Ureter (tissue), 1 donor: ENCODE data around the gene ADPGK. TPM values are rescaled to one million over a fixed set of nuclear protein-coding genes. Genes with fewer than 3 reads are reported as not detected.
"Not testable (repeated sequence)": the region's sequence is repeated elsewhere in the genome, so short reads cannot be mapped to it uniquely, and the experiment has no call there.

Experiments
- DNase-seq: peaks from one replicate; pipeline ENCODE4 v3.0.0-alpha.2; 2020; ENCODE audit warnings: low spot score
- total RNA-seq: library from RNA; stranded (reverse); gene quantifications from one replicate; pipeline ENCODE4 v1.2.4, GENCODE V29; 2023
- donor health status: DM: yes; HTN: yes; CAD: no.

Gene ADPGK
- total RNA-seq, 1 donor from 2014 or later, result 58.0 TPM

DNA sequence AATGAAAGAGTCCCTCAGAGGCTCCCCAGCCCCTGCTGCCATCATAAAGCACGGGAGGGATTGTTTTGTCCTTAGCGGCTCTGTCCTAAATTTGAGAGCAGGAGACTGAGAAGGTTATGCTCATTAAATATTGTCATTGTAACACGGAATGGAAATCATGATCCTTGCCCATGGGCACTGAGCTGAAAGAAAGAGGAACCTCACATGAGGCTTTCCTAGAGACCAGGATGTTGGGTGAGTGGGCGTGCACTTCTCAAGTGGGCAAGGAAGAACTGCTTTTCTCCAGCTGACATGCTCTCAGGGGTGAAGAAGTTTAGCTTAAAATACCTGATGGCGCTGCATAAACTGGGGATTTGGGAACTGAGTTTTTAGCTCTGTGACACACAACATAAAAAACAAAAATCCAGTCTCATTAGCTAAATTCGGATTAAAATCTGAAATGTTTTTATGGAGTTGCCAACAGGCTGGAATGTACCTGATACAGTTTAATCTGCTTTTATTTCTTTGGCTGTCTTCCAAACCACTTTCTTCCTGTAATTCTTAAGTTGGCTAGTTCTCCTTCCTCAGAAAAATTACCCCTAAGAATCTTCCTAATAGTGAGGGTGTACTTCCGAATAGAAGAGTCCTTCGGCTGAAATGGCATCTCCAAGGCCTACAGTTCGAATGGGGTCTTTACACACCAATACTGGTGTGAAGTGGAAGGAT lies 31.7 kb downstream of the ADPGK start:
- DNase-seq, result no peak

DNA sequence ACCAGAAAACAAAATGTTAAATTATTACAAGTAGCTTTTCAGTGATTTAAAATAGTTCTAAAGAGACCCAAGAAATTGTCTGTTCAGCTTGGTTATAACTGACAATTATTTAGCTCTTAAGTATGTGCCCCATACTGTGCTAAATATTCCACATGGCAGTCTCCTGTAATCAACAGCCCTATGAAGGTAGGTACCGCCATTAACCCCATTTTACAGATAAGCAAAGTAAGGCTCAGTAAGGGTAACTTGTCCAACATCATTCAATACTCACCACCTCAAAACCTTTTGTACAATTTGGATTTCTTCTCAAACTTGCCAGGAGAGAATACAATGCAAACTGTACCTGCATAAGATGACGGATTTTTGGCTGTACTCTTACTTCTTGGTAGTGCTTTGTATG lies 33.9 kb downstream of the ADPGK start:
- no peak for DNase-seq

DNA sequence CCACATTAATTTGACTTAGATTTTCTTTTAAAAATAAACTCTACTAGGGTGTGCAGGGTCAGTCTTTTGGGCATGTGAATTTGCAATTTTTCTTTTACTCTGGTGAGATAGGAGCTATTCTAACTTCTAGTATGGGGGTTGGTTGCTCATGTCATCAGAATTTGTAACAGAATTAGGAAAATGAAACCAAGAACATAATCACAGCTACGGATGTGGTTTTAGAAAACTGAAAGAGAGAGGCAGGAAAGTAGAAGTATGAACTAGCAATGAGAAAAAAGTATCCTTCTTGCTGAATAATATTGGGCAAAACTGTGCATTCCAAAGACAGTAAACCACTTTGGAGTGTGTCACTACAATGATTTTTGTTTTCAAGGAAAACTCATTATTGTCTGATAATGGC lies 43.3 kb downstream of the ADPGK start:
- DNase-seq, result no peak

DNA sequence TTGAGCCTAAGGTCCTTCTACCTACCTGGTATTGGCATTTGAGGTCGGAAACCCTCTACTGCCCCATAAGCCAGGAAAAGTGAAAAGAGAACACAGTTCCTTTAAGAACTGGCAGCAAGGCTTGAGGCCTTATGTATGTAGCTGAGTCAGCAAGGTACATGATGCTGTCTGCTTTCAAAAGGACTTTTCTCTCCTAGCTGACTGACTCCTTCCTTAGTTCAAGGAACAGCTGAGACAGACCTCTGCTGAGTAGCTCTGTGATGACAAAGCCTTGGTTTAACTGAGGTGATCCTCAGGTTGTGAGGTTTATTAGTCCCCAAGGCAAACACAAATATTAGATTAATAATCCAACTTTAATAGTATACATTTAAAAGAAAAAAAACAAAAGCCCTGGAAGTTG lies 45.8 kb downstream of the ADPGK start:
- no peak for DNase-seq

DNA sequence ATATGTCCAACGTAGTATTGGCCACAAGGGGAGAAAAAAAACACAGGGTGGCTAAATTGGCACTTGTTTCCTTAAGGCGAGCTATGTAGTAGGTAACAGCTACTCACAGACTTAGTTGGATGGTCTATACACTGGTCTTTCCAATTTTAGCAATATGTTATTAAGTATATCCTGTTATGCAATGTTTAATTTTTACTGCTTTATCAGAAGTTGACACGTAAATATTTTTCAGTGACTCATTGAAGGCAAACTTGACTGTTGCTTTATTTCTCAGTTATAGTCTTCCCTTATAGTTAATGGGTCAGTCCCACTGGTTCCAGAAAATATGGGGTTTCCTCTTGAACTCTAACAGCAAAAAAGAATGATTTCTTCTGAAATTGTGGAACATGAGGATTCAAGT lies 46.5 kb downstream of the ADPGK start:
- no peak for DNase-seq

DNA sequence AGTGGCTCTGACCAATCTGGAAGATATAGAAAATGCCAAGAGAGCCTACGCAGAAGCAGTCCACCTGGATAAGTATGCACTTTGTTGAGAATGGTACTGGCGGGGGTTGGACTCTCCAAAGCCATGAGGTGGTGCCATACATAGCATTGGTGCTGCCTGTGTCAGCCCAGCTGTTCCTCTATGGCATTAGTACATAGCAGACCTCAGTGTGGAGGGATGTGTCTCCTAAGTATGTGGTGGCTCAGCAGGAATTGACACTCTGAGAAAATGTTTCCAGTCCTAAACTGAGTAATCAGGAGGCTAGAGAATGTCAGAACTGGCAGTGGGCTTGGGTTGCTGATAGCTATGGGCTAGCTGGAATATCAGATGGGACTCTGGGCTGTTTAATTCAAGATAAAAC lies 48.4 kb downstream of the ADPGK start:
- no peak for DNase-seq

DNA sequence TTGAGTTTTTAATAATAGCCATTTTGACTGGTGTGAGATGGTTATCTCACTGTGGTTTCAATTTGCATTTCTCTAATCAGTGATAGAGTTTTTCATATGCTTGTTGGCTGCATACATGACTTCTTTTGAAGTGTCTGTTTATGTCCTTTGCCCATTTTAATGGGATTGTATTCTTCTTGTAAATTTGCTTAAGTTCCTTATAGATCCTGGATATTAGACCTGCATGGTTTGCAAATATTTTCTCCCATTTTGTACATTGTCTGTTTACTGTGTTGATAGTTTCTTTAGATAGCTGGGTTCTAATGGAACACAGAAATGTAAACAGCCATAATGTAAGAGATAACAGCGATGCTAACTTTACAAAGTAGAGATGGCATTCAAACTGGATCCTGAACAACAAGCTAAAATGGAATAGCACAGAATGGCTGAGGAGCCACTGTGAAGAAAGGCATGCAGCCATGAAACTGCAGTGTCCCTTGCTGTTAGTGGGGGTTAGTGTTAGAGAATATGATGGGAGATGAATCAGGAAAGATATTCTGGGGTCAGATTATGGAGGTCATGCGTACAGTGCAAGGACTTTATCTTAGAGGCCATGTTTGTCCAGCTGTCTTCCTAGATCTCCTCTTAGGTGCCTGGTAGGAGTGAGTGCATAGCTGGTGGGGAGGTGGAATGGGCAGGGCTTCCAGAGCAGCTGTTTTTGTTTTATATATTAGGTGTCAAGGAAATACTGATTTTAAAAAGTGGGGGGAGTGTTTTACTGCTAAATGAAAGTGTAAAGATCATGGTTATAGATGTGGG lies 49.4 kb downstream of the ADPGK start:
- no peak for DNase-seq

DNA sequence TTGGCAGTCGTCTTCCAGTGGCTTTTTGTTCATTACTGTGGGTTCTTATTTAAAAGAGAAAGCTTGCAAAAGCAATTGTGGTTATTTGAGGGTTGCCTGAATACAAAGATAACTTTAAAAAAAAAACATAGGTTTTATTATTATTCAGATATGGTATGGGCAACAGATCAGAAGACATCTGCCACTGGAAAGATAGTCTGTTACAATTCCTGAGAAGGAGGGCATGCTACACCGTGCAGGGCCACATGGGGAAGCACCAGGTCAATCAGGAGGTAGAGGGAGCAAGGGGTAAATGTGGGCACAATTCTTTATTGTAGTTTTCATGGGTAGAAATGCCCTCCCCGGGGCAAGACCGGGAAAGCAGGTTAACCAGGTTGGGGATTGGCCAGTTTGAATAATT lies 51.0 kb downstream of the ADPGK start:
- DNase-seq, result no peak

DNA sequence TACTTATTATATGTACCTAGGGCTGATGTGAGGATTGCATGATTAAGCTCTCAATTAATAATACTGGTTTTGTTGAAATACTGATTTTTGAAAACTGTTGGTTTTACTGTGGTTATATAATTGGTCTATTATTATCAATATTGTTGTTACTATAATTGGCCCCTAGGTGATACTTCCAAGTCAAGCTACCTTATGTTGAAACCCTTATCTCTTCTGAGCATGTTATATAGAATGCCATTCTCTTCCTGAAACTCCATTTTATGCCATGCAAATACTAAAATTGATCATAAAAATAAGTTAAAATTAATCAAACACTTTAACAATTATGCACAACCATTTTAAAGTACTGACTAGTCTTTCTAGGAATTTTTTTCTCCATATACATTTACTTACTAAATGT lies 51.5 kb downstream of the ADPGK start:
- DNase-seq, result no peak

DNA sequence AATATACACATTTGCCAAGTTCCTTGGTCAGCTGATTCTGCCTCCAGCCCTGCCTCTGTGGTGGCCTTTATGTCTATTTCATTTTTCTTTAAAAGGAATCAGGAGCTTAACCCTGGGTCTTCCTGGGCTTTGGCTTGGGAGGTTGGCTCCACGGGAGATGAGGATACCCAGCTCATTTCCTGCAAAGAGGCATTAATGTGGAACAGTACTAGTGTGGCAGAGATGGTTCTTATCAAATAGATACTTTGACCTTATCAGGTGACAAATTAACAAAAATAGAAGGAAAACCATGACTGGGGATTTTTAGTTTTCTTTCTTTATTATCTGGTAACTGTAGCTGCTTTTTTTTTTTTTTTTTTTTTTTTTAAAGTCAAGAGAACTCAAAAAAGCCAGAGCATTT lies 54.7 kb downstream of the ADPGK start:
- DNase-seq, result no peak

DNA sequence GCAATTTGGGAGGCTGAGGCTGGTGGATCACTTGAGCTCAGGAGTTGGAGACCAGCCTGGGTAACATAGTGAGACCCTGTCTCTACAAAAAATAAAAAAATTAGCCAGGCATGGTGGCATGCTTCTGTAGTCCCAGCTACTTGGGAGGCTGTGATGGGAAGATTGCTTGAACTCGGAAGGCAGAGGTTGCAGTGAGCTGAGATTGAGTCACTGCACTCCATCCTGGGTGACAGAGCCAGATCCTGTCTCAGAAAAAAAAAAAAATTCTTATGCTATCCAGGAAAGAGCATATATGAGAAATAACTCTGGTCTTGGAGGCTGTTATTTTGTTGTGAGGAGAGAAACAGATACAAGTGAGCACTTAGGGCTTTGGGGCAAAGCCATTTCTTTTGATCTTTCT lies 55.3 kb downstream of the ADPGK start:
- not testable (repeated sequence) for DNase-seq

DNA sequence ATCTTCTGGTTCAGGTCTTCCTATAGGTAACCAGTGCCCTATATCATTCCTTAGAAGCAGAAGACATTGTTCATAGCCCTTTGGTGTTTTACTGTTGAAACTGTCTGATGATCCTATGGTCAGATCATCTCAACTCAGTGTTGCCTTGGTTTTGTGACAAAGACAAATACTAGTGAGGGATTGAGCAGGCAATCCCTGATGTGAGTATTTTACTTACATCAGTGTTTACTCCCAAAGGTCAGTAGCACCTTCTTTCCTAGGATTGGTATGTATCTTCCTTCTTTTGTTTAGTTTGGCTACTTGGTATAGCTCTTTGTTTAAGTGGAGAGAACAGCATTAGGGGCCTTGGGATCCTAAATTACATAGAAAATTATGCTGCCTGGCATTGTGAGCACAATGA lies 56.4 kb downstream of the ADPGK start:
- no peak for DNase-seq

DNA sequence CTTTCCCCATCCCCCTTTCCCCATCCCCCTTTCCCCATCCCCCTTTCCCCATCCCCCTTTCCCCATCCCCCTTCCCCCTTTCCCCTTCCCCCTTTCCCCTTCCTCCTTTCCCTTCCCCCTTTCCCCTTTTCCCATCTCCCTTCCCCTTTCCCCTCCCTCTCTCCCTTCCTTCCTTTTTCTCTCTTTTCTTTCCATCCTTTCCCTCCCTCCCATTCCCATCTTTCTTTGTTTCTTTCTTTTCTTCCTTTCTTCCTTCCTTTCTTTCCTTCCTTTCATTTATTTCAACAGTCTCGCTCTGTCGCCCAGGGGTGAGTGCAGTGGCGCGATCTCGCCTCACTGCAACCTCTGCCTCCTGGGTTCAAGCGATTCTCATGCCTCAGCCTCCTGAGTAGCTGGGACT lies 57.7 kb downstream of the ADPGK start:
- DNase-seq, result not testable (repeated sequence)

DNA sequence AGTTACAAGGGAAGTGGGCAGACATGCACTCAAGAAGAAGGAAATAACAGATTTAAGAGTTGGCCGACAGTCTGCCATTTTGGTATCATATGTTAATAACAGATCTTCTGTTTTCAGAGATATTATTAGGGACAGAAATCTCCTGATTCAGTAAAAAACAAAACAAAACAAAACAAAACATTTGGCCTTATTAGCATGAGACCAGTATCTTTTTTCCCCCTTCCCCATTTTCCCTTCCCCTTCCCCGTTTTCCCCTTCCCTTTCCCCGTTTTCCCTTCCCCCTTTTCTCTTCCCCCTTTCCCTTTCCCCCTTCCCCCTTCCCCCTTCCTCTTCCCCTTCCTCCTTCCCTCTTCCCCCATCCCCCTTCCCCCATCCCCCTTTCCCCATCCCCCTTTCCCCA lies 58.1 kb downstream of the ADPGK start:
- no peak for DNase-seq

DNA sequence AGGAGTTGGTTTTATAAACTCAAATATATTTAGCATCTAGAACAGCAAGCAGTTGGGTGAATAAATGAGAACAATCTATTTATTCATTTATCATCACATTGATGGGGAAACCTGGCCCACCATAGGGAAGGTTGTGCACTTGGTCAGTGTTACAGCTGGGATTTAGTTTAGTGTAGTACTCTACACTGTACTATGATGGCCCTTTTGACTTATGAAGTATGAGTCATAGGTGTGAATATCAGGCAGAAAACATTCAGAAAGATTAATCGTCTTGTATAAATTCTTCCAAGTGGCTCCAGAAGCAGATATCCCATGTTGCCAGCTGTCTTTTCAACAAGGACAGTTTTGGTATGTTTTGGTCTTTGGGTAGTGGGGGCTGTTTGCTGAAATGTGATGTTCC lies 59.5 kb downstream of the ADPGK start:
- DNase-seq, result no peak

DNA sequence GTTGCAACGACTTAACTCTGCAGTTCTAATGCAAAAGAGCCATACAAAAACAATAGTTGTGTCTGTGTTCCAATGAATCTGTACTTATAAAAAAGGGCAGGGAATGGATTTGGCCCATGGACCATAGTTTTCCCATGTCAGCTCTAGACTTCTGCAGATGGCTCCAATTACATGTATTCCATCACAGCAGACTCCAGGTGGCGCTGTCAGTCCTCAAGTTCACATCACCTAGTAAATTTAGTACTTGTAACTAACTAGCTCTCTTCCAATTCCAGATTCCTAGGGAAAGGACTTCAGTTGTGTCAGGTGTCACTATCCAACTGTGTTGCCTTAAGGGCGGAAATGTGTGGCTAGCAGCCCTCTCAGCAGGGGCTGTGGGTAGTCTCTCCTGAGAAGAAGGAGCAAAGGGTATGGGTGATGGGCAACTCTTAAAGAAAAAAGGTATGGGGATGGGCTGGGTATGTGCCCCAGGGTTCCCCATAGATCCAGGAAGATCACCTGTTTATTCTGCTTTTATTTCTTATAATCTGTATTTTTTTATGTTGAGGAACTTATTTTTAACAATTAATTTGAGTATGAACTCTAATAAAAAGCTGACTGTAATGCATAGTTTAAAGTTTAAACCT lies 61.4 kb downstream of the ADPGK start:
- DNase-seq, result peak; percentile 48

DNA sequence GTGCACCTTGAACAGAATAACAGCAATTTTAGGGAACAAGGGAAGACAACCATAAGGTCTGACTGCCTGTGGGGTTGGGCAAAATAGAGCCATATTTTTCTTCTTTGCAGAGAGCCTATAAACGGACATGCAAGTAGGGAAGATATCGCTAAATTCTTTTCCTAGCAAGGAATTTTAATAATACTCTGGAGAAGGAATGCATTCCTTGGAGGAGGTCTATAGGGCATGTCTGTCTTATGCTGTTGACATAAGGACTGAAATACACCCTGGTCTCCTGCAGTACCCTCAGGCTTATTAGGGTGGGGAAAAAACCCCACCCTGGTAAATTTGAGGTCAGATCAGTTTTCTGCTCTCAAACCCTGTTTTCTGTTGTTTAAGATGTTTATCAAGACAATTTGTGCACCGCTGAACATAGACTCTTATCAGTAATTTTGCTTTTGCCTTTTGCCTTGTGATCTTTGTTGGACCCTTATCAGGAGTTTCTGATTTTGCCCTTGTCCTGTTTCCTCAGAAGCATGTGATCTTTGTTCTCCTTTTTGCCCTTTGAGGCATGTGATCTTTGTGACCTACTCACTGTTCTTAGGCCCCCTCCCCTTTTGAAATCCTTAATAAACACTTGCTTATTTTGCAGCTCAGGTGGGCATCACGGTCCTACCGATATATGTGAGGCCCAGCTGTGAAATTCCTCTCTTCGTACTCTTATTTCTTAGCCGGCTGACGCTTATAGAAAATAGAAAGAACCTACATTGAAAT lies 74.8 kb downstream of the ADPGK start:
- DNase-seq, result not testable (repeated sequence)

DNA sequence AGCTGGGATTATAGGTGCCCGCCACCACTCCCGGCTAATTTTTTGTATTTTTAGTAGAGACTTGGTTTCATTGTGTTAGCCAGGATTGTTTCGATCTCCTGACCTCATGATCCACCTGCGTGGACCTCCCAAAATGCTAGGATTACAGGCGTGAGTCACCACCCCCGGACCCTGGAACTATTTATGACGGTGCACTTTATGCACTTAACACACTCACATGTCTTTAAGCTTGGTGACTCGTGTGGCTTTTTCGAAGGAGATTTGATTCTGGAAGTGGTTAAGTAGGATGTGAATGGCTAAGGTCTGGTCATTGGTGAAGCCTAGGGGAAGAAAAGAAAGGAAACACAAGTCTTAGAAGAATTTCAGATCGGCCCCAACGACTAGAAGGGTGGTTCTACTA lies 77.3 kb downstream of the ADPGK start:
- DNase-seq, result no peak
